Renal cortex interstitium (tissue), 15 donors: ENCODE results near the gene HBS1L. TPM values are rescaled to one million over a fixed set of nuclear protein-coding genes. Genes with fewer than 3 reads are reported as not detected.

Experiments used
- DNase-seq, 11 donors: peaks; one replicate each; pipeline ENCODE4 v3.0.0-alpha.2; 2013; ENCODE audit warnings: low read depth in 9 of 11, low spot score in 4 of 11; ENCODE audit errors: extremely low read depth in 1 of 11
- long read RNA-seq, 16 experiments: transcript quantifications; one replicate each; lab custom pipeline, GENCODE V29; 2026
- polyA plus RNA-seq, 3 donors: library from polyadenylated mRNA; unstranded; fragments of 120-200 nt; gene quantifications; one replicate each; pipeline ENCODE4 v1.2.1, GENCODE V29; 2013; ENCODE audit not compliant: insufficient read length in 3 of 3

HBS1L gene
- 10 to 100 TPM; 75.5 to 78.1 (median 77.0) TPM for polyA plus RNA-seq
- long read RNA-seq, donor 1, full-length matches to known transcripts = 6 of 11 reads
- long read RNA-seq, donor 1, partial matches to known transcripts = 5 of 11 reads
- long read RNA-seq, donor 1, other reads (novel, unspliced or antisense) = 0 of 11 reads
- long read RNA-seq, donor 2, full-length matches to known transcripts = 3 of 12 reads
- long read RNA-seq, donor 2, partial matches to known transcripts = 9 of 12 reads
- long read RNA-seq, donor 2, other reads (novel, unspliced or antisense) = 0 of 12 reads
- long read RNA-seq, donor 3, full-length matches to known transcripts = 20 of 26 reads
- long read RNA-seq, donor 3, partial matches to known transcripts = 6 of 26 reads
- long read RNA-seq, donor 3, other reads (novel, unspliced or antisense) = 0 of 26 reads
- long read RNA-seq, donor 4, full-length matches to known transcripts = 10 of 10 reads
- long read RNA-seq, donor 4, partial matches to known transcripts = 0 of 10 reads
- long read RNA-seq, donor 4, other reads (novel, unspliced or antisense) = 0 of 10 reads
- long read RNA-seq, donor 5 = 0 reads
- long read RNA-seq, donor 6, full-length matches to known transcripts = 6 of 19 reads
- long read RNA-seq, donor 6, partial matches to known transcripts = 13 of 19 reads
- long read RNA-seq, donor 6, other reads (novel, unspliced or antisense) = 0 of 19 reads
- long read RNA-seq, donor 7, full-length matches to known transcripts = 6 of 19 reads
- long read RNA-seq, donor 7, partial matches to known transcripts = 13 of 19 reads
- long read RNA-seq, donor 7, other reads (novel, unspliced or antisense) = 0 of 19 reads
- long read RNA-seq, donor 8 = 0 reads
- long read RNA-seq, donor 9, full-length matches to known transcripts = 8 of 14 reads
- long read RNA-seq, donor 9, partial matches to known transcripts = 6 of 14 reads
- long read RNA-seq, donor 9, other reads (novel, unspliced or antisense) = 0 of 14 reads
- long read RNA-seq, donor 10, full-length matches to known transcripts = 8 of 28 reads
- long read RNA-seq, donor 10, partial matches to known transcripts = 20 of 28 reads
- long read RNA-seq, donor 10, other reads (novel, unspliced or antisense) = 0 of 28 reads
- long read RNA-seq, donor 11, full-length matches to known transcripts = 10 of 10 reads
- long read RNA-seq, donor 11, partial matches to known transcripts = 0 of 10 reads
- long read RNA-seq, donor 11, other reads (novel, unspliced or antisense) = 0 of 10 reads
- long read RNA-seq, donor 12, full-length matches to known transcripts = 6 of 6 reads
- long read RNA-seq, donor 12, partial matches to known transcripts = 0 of 6 reads
- long read RNA-seq, donor 12, other reads (novel, unspliced or antisense) = 0 of 6 reads
- long read RNA-seq, donor 13 = 0 reads
- long read RNA-seq, donor 14, full-length matches to known transcripts = 9 of 14 reads
- long read RNA-seq, donor 14, partial matches to known transcripts = 5 of 14 reads
- long read RNA-seq, donor 14, other reads (novel, unspliced or antisense) = 0 of 14 reads
- long read RNA-seq, donor 15, full-length matches to known transcripts = 2 of 8 reads
- long read RNA-seq, donor 15, partial matches to known transcripts = 6 of 8 reads
- long read RNA-seq, donor 15, other reads (novel, unspliced or antisense) = 0 of 8 reads
- long read RNA-seq, donor 16, full-length matches to known transcripts = 20 of 43 reads
- long read RNA-seq, donor 16, partial matches to known transcripts = 23 of 43 reads
- long read RNA-seq, donor 16, other reads (novel, unspliced or antisense) = 0 of 43 reads

- peak; percentile 94 to 98 (median 97) for DNase-seq
Observed at GRCh38 chr6:135054569-135055498, at the start of gene HBS1L. TSS of gene HBS1L (minus strand) at chr6:135054822. CDS start at chr6:135054691, 131 bp downstream.

GRCh38 chr6:135104199-135104598 lies 49.6 kb upstream of the HBS1L start:
- no peak for DNase-seq

- DNase-seq = no peak
Observed at GRCh38 chr6:135102191-135102590, 47.6 kb upstream of the HBS1L start.

GRCh38 chr6:135097172-135097571 lies 42.5 kb upstream of the HBS1L start:
- no peak for DNase-seq

- DNase-seq = no peak
Observed at GRCh38 chr6:135096403-135097130, 41.9 kb upstream of the HBS1L start.

- DNase-seq = no peak
Observed at GRCh38 chr6:135095716-135096115, 41.1 kb upstream of the HBS1L start.

GRCh38 chr6:135094403-135094821 lies 39.8 kb upstream of the HBS1L start:
- no peak for DNase-seq

GRCh38 chr6:135093578-135093977 lies 39.0 kb upstream of the HBS1L start:
- no peak for DNase-seq

- DNase-seq = no peak
Observed at GRCh38 chr6:135092724-135093123, 38.1 kb upstream of the HBS1L start.

- DNase-seq = no peak
Observed at GRCh38 chr6:135090819-135091218, 36.2 kb upstream of the HBS1L start.

- no peak for DNase-seq
Observed at GRCh38 chr6:135089901-135090300, 35.3 kb upstream of the HBS1L start.

- DNase-seq = no peak
Observed at GRCh38 chr6:135088818-135089809, 34.5 kb upstream of the HBS1L start.

GRCh38 chr6:135088281-135088680 lies 33.7 kb upstream of the HBS1L start:
- no peak for DNase-seq

GRCh38 chr6:135087803-135088202 lies 33.2 kb upstream of the HBS1L start:
- peak in 1 of 11 donors; percentile 7 for DNase-seq

- DNase-seq = no peak
Observed at GRCh38 chr6:135087403-135087802, 32.8 kb upstream of the HBS1L start.
